GM23338 (cell line): Measurements from ENCODE around the gene GYS2.

Experiments used
- CREB1 ChIP-seq: fragments of 250-450 bp; sonication (Bioruptor Pico); IDR thresholded peaks from 2 replicates; pipeline ENCODE4 v1.5.0; 2020; ENCODE audit warnings: low read depth, mild to moderate bottlenecking, moderate library complexity
- CTCF ChIP-seq, 2 experiments: fragments of 200-600 bp in 1 of 2; sonication (generic) in 1 of 2; conservative IDR thresholded peaks; 2 replicates each; pipeline versions ENCODE4 v1.5.1 to v1.6.1; 2016 to 2017; ENCODE audit warnings: antibody characterized with exemption in 2 of 2, low read depth in 2 of 2, mild to moderate bottlenecking in 2 of 2, moderate library complexity in 1 of 2

GRCh38 chr12:21638054-21638891, 33.6 kb upstream of the GYS2 start:
- TF ChIP-seq CTCF (conservative IDR thresholded peaks at IDR 0.05; ENCODE audit: low read depth in 2 of 2) (no peak), CREB1 (CRISPR knock-in tag) (no peak)
